Urothelium cell line (cell line): ENCODE data around the gene MZT1.
"Not testable (repeated sequence)": the region's sequence is repeated elsewhere in the genome, so short reads cannot be mapped to it uniquely, and the experiment has no call there.

Source experiments
- DNase-seq: peaks from one replicate; pipeline ENCODE4 v3.0.0; 2011; ENCODE audit warnings: low spot score, mixed read lengths
- FAIRE-seq: peaks from 2 replicates; lab custom pipeline; 2011; peaks lifted over from hg19 to GRCh38; lab: Jason Lieb, UNC

MZT1 gene

GRCh38 chr13:72727417-72728289, at the start of gene MZT1, which contains the start of gene BORA:
Gene MZT1 (minus strand): TSS chr13:72727629. CDS start chr13:72727602, 27 bp downstream.
Gene BORA (plus strand): TSS chr13:72727923. CDS start chr13:72728941, 1,018 bp downstream.
- FAIRE-seq (peak; percentile 44), DNase-seq (peak; percentile 90)

DNA sequence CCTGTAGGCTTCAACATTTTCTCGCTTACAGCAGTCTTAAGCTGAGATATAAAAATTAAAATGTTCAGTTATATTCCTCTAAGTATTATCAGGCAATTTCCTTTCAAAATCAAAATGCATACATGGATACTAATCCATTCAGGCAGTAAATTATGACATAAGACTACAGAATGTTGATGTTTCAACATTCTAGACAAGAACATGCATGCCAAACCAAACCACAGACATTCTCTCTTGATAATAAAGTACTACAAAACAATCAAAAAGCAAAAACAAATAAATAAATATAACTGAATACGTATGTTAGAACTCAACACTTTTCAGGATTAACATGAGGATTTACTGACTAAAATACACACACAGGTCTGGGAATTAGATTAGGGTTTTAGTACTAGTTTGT, 46.6 kb upstream of the MZT1 start:
- FAIRE-seq (no peak), DNase-seq (no peak)

GRCh38 chr13:72763411-72763810, 36.0 kb upstream of the MZT1 start:
- FAIRE-seq = no peak

DNA sequence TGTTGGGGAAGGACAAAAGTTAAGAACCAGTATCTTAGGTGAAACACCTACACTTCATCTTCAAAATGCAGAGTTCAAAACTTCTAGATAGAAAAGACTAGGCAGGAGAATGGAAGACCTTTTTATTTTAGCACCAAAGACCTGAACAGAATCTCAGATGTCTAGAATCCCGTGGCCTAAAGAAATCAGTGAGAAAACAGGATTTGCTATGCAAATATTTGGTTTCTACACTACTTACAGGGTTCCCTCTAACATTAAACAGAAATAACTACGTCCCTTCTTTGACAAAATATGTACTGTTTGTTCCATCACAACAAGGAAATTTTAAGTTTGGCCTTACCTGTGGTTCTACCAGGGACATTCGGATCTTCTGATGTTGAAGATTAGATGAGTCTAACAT, 32.8 kb upstream of the MZT1 start:
- no peak for FAIRE-seq
- no peak for DNase-seq

More at GRCh38 chr13:72763411-72763810, 36.0 kb upstream of the MZT1 start:
- no peak for DNase-seq

DNA sequence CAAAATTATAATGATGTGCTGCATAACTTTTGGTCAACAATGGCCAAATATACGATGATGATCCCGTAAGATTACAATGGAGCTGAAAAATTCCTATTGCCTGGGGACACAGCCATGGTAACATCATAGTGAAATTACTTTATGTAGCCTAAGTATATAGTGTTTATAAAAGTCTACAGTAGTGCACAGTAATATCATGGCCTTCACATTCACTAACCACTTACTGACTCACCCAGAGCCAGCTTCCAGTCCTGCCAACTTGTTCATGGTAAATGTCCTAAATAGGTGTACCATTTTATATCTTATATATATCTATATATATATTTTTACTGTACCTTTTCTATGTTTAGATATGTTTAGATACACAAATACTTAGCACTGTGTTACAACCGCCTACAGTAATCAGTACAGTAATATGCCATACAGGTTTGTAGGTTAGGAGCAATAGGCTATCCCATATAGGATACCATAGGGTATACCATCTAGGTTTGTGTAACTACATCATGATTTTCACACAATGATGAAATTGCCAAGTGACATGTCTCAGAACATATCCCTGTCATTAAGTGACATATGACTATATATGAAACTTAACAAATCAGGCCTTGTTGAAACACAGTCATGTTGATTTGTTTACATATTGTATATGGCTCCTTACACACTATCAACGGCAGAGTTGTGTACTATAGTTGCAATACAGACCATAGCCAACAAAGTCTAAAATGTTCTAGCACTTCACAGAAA, 30.5 kb upstream of the MZT1 start:
- FAIRE-seq (no peak), DNase-seq (no peak)

DNA sequence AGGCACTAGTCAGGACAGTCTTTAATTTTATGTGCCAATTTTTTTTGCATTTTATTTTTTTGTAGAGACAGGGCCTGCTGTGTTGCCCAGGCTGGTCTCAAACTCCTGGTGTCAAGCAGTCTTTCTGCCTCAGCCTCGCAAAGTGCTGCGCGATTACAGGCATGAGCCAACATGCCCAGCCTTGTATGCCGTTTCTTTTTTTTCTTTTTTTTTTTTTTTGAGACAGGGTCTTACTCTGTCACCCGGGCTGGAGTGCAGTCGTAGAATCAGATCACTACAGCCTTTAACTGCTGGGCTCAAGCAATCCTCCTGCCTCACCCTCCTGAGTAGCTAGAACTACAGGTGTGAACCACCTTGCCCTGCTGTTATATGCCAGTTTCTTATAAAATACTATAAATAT, 26.7 kb upstream of the MZT1 start:
- FAIRE-seq = no peak
- no peak for DNase-seq

DNA sequence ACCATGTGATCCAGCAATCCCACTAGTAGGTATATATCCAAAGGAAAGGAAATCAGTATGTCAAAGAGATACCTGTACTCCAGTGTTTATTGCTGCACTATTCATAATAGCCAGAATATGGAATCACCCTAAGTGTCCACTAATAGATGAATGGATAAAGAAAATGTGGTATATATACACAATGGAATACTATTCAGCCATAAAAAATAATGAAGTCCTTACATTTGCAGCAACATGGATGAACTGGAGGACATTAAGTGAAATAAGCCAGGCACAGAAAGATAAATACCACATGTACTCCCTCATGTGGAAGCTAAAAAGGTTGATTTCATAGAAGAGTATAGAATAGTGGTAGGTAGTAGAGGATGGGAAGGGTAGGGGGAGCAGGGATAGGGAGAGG, 23.8 kb upstream of the MZT1 start:
- no peak for FAIRE-seq

GRCh38 chr13:72745260-72745659, 17.8 kb upstream of the MZT1 start:
- no peak for DNase-seq
- no peak for FAIRE-seq

More for the DNA sequence above, 23.8 kb upstream of the MZT1 start:
- DNase-seq = no peak

DNA sequence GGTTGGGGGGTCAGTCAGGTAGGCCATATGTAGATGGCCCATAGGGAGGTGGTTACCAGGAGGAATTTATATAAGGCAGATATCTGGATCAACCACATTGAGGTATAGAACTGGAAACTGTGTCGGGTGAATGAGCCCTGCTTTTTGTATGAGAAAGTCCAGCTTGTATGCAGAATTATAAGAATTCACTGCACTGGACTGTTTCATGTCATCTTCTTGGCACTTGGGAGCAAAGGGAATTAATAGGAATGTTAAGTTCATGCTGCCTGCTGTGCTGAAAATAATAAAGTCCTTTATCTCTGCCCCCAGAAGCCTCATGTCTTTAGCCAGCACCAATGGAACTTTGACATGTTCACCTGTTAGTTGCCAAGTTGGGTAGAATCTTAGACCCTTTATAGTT, 12.6 kb upstream of the MZT1 start:
- no peak for FAIRE-seq

DNA sequence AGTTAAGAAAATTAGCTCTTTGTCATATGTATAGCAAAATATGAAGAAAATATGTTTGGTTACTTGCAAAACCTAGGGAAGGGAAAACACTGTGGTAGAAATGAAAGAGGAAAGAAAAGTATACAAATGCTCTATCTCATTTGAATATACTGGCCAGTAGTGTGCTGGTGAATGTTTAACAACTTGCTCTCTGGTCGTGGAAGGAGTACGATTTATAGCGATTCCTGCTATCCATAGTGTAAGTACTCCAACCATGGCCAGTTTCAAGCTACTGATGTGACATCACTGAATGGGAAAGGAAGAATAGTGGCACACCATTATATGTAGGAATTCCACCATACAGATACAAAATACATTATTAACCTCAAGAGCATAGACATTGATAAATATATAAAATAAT, 9.6 kb upstream of the MZT1 start:
- no peak for FAIRE-seq
- no peak for DNase-seq

More for the DNA sequence above, 12.6 kb upstream of the MZT1 start:
- no peak for DNase-seq

GRCh38 chr13:72728290-72728605, 819 bp upstream of the MZT1 start:
- FAIRE-seq (no peak), DNase-seq (no peak)

- DNase-seq = peak; percentile 19
- FAIRE-seq = no peak
Measured at GRCh38 chr13:72726726-72727416, 558 bp downstream of the MZT1 start.

DNA sequence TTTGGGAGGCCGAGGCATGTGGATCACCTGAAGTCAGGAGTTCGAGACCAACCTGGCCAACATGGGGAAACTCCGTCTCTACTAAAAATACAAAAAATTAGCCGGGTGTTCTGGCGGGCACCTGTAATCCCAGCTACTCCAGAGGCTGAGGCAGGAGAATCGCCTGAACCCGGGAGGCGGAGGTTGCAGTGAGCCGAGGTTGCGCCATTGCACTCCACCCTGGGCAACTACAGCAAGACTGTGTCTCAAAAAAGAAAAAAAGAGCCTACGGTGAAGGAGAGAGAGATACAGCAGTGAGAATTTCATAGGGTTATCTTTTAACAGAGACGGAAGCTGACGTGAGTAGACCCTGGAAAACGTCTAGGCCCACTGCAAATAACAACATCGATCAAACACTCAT, 1.2 kb downstream of the MZT1 start:
- not testable (repeated sequence) for FAIRE-seq, DNase-seq

DNA sequence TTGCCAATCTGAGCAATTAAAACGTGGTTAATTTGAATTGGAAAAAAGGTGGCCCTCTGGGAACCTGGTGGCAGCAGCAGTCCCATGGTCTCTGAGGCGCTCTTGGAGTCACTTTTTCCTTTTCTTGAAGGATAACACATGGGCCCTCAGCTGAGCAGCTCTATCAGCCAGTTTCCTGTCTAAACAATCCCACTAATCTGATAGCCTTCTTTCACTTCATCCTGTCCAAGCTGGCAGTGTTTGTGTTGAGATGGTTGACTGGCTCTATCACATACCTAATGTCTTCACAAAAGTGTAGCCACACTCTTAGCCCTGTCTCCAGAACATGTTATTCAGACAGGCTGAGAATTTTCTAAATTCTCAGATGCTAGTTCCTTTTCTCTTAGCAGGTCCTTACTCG, 10.7 kb downstream of the MZT1 start:
- no peak for DNase-seq
- FAIRE-seq = no peak

GRCh38 chr13:72700509-72700908, 26.9 kb downstream of the MZT1 start:
- DNase-seq = no peak

GRCh38 chr13:72698164-72698563, 29.3 kb downstream of the MZT1 start:
- DNase-seq (no peak), FAIRE-seq (no peak)

More at GRCh38 chr13:72700509-72700908, 26.9 kb downstream of the MZT1 start:
- FAIRE-seq = no peak

GRCh38 chr13:72696579-72696978, 30.9 kb downstream of the MZT1 start:
- FAIRE-seq (no peak), DNase-seq (no peak)

GRCh38 chr13:72694314-72694713, 33.1 kb downstream of the MZT1 start:
- DNase-seq = no peak
- no peak for FAIRE-seq

DNA sequence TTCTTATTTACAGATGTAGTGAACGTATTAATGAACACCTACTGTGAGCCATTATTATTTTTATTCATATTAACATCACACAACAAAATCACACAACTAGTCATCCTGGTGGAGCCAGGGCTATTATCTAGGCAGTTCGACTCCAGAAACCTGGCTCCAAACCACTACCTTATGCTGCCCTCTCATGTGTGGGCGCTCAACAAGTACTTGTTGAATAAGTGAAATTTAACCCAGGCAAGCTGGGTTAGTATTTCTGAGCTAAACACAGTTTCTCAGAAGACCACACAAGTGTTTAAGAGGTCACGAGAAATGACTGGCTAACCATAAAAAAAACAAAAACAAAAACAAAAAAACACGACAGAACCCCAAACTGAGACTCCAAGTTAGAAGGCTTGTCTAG, 33.6 kb downstream of the MZT1 start:
- no peak for DNase-seq
- no peak for FAIRE-seq

DNA sequence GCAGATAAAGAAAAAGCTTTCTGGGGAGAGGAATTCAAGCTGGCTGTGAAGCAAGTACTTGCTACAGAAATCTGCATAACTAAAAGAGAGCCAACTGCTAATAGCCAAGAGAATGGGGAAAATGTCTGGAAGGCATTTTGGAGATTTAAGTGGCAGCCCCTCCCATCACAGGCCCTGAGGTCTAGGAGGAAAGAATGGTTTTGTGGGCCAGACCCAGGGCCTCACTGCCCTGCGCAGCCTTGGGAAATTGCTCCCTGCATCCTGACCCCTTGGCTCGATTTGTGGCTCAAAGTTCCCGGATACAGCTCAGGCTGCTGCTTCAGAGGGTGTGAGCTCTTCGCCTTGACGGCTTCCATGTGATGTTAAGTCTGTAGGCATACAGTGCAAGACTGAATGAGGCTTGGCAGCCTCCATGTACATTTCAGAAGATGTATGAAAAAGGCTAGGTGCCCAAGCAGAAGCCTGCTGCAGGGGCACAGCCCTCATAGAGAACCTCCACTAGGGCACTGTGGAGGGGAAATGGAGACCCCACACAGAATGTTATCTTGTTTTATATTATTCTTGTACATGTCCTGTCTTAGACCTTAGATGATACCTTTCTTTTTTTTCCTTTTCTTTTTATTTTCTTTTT, 34.4 kb downstream of the MZT1 start:
- no peak for FAIRE-seq
- no peak for DNase-seq

DNA sequence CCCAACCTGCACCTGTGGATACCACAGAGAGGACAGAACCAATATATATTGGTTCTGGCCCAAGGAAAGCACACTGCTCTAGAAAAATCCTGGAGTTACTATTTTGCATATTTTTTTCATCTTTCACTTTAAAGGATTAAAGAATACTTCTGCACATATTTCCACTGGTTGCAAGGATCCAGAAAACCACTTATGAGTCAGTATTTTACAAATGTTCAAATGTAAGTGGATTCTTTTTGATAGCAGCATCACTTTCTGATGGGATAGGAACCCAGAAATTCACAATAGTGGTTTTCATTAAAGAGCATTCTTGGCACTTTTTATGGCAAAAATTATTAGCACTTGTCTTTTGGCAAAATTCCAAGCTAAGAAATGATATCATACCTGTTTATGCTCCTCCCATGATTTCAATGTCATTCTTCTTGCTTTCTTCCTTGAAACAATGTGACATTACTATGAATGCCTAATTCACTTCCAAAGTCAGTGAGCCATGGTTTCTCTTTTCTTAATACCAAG, 38.2 kb downstream of the MZT1 start:
- DNase-seq (no peak), FAIRE-seq (no peak)
